ENCODE data around the gene PIGX. TPM values are rescaled to one million over a fixed set of nuclear protein-coding genes. Genes with fewer than 3 reads are reported as not detected.

PIGX gene
- total RNA-seq, 1 donor from 2014 or later = 61.6 TPM

DNA sequence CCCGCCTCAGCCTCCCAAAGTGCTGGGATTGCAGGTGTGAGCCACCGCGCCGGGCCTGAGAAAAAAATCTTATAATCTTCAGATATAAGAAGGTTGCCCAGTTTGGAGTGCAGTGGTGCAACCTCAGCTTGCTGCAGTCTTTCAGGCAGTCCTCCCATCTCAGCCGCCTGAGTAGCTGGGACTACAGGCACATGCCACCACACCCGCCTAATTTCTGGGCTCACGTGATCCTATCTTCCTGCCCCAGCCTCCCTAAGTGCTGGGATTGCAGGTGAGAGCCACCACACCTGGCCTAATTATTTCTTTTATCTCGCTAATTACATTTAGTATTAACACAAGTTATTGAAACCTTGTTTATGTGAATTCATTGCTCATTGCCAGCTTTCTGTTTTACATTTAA lies 41.0 kb downstream of the PIGX start:
- intact Hi-C loops (cut with micrococcal nuclease) = no loop called here

- intact Hi-C loops (cut with micrococcal nuclease) = no loop called here
These were observed 42.2 kb downstream of the PIGX start for GRCh38 chr3:196754091-196754981.

GRCh38 chr3:196756732-196757131 lies 44.6 kb downstream of the PIGX start:
- intact Hi-C loops (cut with micrococcal nuclease) = no loop called here

DNA sequence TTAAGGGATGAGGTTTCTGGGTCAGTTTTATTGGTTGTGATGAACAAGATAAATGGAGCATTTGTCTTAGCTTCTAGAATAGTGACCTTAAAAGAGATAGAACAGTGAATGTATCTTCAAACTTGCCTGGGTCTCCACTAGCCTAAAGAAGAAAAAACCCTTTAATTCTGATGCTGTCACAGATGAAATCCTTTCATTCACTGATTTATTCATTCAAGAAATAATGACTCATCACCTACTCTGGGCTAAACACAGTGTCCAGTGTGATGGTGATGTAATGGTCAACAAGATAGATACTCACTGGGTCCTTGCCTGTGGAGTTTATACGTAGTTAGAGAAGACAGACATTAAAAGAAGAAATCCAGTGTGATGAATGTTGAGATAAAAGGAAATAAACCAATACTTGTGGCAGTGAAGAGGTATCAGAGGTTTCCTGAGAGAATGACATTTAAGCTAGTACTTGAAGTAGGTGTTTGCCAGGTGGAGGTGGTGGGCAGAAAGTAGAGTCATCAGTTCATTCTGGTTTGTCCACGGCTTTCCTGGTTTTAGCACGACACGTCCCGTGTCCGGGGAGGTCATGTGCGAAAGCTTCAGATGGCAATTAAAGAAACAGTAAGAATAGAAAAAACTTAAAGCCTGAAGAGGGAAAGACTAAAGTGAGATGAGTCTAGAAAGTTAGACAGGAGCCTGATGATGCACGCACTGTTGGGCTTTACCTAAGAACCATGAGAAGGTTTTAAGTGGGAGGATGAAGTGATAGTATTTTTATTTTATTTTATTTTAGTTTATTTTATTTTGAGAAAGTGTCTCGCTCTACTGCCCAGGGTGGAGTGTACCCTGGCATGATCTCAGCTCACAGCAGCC lies 45.9 kb downstream of the PIGX start:
- intact Hi-C loops (cut with micrococcal nuclease) = no loop called here

DNA sequence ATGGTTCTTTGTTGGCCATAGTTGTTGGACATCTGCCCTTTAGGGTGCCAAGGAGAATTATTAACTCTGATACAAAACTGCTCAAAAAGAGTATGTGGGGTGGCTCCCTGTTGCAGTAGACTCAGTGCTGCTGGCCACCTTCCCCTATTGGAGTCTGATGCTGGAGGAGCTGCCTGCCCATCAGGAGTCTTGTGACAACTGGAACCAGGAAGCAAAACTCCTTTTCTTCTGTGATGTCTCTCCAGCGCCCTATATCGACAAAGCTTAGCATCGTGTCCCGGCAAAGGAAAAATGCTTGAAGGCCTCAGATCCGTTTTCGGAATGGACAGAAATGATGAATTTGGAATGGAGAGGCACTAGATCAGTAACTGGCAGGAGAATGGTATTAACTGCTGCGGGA lies 51.0 kb downstream of the PIGX start:
- intact Hi-C loops (cut with micrococcal nuclease) = no loop called here

DNA sequence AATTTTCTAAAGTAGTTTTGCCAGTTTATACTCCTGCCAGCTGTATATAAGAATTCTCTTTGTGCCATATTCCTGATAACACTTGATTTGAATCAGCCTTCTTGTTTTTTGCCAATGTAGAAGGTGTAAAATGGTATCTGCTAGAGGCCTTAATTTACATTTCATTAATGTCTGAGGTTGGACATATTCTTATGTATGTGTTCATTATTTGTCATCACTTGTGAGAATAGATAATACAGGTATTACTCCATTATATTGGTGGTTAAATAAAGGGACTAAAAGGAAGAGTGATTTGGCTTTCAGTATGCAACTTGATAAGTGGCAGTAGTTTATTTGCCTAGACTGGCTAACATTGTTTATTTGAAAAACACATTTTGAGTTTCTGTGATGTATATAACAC lies 53.3 kb downstream of the PIGX start:
- intact Hi-C loops (cut with micrococcal nuclease) = no loop called here

DNA sequence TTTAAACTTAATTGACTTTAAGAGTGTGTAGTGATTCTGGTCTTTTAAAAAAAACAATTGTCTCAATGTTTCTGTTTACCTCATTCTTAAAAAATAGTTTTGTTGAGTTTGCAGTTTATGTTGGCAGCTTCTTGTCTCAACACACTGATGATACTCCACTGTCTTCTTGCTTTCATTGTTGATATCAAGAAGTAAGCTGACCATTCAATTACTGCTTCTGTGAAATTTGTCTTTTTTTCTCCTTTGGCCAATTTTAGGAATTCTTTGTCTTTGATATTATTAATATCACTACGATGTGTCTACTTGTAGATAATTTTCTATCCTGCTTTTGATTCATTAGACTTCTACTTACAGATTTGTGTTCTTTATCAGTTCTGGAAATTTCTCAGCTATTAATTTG lies 58.9 kb downstream of the PIGX start:
- intact Hi-C loops (cut with micrococcal nuclease) = no loop called here

GRCh38 chr3:196772102-196772501 lies 59.9 kb downstream of the PIGX start:
- intact Hi-C loops (cut with micrococcal nuclease) = no loop called here

- intact Hi-C loops (cut with micrococcal nuclease) = no loop called here
These were observed 60.7 kb downstream of the PIGX start for GRCh38 chr3:196772897-196773296.

GRCh38 chr3:196774191-196774820 lies 62.1 kb downstream of the PIGX start:
- intact Hi-C loops (cut with micrococcal nuclease) = no loop called here

DNA sequence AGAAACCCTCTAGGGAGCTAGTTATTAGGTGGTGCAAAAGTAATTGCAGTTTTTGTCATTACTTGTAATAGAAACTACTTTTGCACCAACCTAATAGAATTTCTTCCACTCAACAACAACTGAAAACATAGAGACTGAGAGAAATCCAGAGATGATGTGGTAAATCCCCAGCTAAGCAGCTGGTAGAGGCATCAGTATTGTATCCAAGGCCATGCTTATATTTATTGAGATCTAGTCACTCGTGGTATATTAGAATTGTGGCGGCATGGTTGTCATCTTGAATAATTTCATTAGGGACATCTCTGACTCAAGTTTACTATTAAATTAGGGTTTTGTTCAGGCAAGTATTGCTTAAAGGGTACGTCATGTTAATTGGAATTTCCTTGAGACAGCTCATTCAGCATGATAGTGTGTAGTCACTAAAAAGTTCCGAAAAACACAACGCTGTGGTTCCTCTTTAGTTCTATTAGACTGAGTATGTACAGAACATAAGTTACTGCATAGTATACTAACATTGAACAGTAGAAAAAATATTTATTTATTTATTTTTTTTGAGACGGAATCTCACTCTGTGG lies 62.8 kb downstream of the PIGX start:
- intact Hi-C loops (cut with micrococcal nuclease) = no loop called here

- intact Hi-C loops (cut with micrococcal nuclease) = no loop called here
These were observed 63.8 kb downstream of the PIGX start for GRCh38 chr3:196775938-196776337.

DNA sequence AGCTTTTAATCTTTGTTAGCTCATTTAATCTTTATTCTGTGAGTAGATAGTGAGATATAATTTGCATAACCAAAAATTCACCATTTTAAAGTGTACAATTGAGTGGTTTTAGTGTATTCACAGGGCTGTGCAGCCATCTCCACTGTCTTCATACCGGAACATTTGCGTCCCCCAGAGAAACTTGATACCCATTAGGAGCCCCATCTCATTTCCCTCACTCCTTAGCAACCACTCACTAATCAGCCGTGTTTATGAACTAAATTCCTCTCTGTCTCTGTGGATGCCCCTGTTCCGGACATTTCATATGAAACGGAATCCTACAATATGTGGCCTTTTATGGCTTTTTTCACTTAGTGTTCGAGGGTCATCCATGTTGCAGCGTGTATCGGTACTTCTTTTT lies 65.7 kb downstream of the PIGX start:
- intact Hi-C loops (cut with micrococcal nuclease) = no loop called here

DNA sequence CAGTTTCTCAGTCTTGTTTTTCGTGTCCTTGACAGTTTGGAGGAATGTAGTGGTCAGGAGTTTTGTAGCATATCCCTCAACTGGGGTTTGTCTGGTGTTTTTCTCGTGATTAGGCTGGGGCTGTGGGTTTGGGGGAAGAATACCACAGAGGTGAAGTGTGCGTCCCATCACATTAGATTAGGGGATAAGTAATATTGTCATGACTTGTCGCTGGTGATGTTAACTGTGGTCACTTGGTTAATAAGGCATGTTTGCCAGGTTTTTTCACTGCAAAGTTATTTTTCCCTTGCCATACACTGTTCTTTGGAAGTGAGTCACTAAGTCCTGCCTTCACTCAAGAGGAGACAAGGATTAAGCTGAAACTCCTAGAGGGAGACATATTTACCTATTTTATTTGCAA lies 66.6 kb downstream of the PIGX start:
- intact Hi-C loops (cut with micrococcal nuclease) = no loop called here

DNA sequence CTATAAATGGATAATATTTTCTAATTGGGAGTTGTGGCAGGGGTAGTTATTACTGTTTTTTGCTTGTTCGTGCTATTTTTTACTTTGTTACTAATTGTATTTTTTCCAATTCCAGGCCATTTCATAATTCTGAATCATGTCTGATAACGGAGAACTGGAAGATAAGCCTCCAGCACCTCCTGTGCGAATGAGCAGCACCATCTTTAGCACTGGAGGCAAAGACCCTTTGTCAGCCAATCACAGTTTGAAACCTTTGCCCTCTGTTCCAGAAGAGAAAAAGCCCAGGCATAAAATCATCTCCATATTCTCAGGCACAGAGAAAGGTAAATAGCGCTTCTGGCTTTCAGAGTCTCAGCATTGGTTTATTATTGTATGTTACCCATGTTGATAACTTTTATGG lies 70.3 kb downstream of the PIGX start:
- intact Hi-C loops (cut with micrococcal nuclease) = no loop called here

Other genes with a start within 250 kb of the PIGX start
- 40.9 and 42.3 TPM in 2 replicates for gene RNF168, start 208.6 kb upstream of the PIGX start, total RNA-seq
- gene SMCO1, start 197.0 kb upstream of the PIGX start, total RNA-seq = not detected in 2 replicates
- gene WDR53, start 143.8 kb upstream of the PIGX start, total RNA-seq = 23.6 and 27.2 TPM in 2 replicates
- 17.9 and 19.4 TPM in 2 replicates for gene FBXO45, start 143.7 kb upstream of the PIGX start, total RNA-seq
- gene NRROS, start 72.7 kb upstream of the PIGX start, total RNA-seq = 85.8 and 87.2 TPM in 2 replicates
- gene CEP19, start 127 bp upstream of the PIGX start, total RNA-seq = 5.8 and 7.6 TPM in 2 replicates
- 99.6 and 101 TPM in 2 replicates for gene PAK2, start 27.5 kb downstream of the PIGX start, total RNA-seq
- 41.1 and 42.9 TPM in 2 replicates for gene SENP5, start 155.5 kb downstream of the PIGX start, total RNA-seq
- gene NCBP2, start 230.2 kb downstream of the PIGX start, total RNA-seq = 64.3 and 65.0 TPM in 2 replicates

Measured in T-helper 2 cell treated with Interferon-gamma antibody and Interleukin-4, amounts not matched to agents 100 ng/mL and 5 ng/mL, for 36 hours (primary cell).